C4-2B (cell line): ENCODE measurements around the gene FOXN3.

Experiments
- ZFX ChIP-seq: fragments of 450-650 bp; IDR thresholded peaks from 2 replicates; pipeline ENCODE4 v1.6.1; 2017
- TF ChIP-seq, protein P1 (sequence below): fragments of 450-650 bp; conservative IDR thresholded peaks from 2 replicates; pipeline ENCODE4 v1.5.1; 2017; ENCODE audit warnings: mild to moderate bottlenecking

DNA sequence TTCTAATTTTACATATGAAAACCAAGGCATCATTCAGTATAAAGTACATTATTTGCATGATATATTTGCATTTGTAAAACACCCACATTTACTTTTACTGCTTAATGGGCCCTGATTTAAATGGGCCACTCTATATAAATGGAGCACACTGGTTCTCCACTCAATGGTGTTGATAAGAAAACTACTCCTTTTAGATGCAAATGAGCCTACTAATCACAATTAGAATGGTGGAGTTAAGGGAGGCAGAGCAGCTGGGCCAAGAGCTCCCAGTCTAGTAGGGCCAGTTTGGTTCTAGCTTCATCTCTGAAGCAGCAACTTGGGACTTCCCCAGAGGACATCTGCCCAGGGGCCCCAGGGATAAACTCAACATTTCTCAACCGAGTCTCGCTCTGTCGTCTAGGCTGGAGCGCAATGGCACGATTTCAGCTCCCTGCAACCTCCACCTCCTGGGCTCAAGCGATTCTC, 120.7 kb downstream of the FOXN3 start:
- TF ChIP-seq, protein P1, sequence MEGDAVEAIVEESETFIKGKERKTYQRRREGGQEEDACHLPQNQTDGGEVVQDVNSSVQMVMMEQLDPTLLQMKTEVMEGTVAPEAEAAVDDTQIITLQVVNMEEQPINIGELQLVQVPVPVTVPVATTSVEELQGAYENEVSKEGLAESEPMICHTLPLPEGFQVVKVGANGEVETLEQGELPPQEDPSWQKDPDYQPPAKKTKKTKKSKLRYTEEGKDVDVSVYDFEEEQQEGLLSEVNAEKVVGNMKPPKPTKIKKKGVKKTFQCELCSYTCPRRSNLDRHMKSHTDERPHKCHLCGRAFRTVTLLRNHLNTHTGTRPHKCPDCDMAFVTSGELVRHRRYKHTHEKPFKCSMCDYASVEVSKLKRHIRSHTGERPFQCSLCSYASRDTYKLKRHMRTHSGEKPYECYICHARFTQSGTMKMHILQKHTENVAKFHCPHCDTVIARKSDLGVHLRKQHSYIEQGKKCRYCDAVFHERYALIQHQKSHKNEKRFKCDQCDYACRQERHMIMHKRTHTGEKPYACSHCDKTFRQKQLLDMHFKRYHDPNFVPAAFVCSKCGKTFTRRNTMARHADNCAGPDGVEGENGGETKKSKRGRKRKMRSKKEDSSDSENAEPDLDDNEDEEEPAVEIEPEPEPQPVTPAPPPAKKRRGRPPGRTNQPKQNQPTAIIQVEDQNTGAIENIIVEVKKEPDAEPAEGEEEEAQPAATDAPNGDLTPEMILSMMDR = no peak
- TF ChIP-seq ZFX = no peak
